ENCODE measurements around the gene NTN5. TPM values are rescaled to one million over a fixed set of nuclear protein-coding genes. Genes with fewer than 3 reads are reported as not detected.

The NTN5 gene
- total and polyA plus RNA-seq, 10 of the 15 experiments (the other 5 are each of a cell fraction or from before 2014, with no cell fraction given), result 0.07 to 0.22 TPM; not detected in 8

DNA sequence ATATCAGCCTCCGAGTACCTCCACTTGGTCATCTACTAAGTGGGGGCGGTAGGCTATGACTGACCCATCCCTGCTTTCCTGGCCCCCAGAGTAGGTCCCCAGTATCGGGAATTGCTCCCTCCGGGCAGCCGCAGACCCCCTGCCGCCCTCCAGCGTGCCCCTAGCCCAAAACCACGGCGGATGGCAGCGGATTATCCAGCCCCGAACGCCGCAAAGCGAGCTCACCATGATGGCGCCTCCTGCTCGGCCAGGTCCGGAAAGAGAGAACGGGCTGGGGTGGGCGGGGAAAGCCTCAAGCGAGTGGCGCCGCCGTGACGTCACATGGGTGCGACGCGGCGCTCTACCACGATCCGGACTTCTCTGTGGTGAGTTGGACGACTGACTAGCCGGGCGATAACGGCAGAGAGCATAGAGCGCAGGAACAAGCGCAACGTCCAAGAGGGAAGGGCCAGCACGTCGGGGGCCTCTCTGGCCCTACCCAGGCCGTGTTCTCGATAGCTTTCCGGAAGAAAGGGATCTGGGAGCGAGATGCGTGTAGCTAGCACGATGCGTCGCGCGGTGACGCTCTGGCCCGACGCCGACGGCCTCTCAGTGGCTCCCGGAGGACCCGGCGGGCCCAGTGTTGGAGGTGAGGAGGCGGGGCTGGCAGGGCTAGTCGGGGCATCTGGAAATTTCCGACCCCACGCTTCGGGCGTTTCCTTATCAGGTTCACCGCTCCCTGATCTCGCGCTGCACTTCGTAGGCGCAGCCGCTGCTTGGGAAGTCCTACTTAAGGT, 53.7 kb downstream of the NTN5 start, which contains the start of the genes RPL18 and SPHK2 (continued):
- TF ChIP-seq, protein P1, sequence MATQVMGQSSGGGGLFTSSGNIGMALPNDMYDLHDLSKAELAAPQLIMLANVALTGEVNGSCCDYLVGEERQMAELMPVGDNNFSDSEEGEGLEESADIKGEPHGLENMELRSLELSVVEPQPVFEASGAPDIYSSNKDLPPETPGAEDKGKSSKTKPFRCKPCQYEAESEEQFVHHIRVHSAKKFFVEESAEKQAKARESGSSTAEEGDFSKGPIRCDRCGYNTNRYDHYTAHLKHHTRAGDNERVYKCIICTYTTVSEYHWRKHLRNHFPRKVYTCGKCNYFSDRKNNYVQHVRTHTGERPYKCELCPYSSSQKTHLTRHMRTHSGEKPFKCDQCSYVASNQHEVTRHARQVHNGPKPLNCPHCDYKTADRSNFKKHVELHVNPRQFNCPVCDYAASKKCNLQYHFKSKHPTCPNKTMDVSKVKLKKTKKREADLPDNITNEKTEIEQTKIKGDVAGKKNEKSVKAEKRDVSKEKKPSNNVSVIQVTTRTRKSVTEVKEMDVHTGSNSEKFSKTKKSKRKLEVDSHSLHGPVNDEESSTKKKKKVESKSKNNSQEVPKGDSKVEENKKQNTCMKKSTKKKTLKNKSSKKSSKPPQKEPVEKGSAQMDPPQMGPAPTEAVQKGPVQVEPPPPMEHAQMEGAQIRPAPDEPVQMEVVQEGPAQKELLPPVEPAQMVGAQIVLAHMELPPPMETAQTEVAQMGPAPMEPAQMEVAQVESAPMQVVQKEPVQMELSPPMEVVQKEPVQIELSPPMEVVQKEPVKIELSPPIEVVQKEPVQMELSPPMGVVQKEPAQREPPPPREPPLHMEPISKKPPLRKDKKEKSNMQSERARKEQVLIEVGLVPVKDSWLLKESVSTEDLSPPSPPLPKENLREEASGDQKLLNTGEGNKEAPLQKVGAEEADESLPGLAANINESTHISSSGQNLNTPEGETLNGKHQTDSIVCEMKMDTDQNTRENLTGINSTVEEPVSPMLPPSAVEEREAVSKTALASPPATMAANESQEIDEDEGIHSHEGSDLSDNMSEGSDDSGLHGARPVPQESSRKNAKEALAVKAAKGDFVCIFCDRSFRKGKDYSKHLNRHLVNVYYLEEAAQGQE (IDR thresholded peaks at IDR 0.05; ENCODE audit: low read depth, low read length), result peak; percentile 32
- peak; percentile 74 for TF ChIP-seq BACH1 (IDR thresholded peaks at IDR 0.05; ENCODE audit: borderline replicate concordance)
- no peak; the same call in 1 of the 2 replicates for TF ChIP-seq ZNF207 (IDR thresholded peaks at IDR 0.05; ENCODE audit: borderline replicate concordance)
- no peak for TF ChIP-seq EZH2 (IDR thresholded peaks at IDR 0.05; ENCODE audit: borderline replicate concordance, control insufficient read depth, low read depth, low read length)
- TF ChIP-seq MYC (IDR thresholded peaks at IDR 0.05; ENCODE audit: insufficient read depth, insufficient read length, insufficient replicate concordance, low read length, severe bottlenecking), result peak; percentile 81
- TF ChIP-seq MEF2B (IDR thresholded peaks at IDR 0.05; ENCODE audit: partially characterized antibody, poor library complexity, severe bottlenecking), result no peak
- peak; percentile 100 for TF ChIP-seq IKZF1 (conservative IDR thresholded peaks at IDR 0.05)
- TF ChIP-seq NBN (IDR thresholded peaks at IDR 0.05), result peak; percentile 100
- TF ChIP-seq ETV6 (conservative IDR thresholded peaks at IDR 0.05 in 1 of 2, IDR thresholded peaks at IDR 0.05 in 1 of 2; ENCODE audit: borderline replicate concordance in 1 of 2, low read depth in 1 of 2), result no peak
- TF ChIP-seq HDAC2 (IDR thresholded peaks at IDR 0.05), result peak; percentile 56; the same call in 1 of the 2 replicates
- TF ChIP-seq, protein P2, sequence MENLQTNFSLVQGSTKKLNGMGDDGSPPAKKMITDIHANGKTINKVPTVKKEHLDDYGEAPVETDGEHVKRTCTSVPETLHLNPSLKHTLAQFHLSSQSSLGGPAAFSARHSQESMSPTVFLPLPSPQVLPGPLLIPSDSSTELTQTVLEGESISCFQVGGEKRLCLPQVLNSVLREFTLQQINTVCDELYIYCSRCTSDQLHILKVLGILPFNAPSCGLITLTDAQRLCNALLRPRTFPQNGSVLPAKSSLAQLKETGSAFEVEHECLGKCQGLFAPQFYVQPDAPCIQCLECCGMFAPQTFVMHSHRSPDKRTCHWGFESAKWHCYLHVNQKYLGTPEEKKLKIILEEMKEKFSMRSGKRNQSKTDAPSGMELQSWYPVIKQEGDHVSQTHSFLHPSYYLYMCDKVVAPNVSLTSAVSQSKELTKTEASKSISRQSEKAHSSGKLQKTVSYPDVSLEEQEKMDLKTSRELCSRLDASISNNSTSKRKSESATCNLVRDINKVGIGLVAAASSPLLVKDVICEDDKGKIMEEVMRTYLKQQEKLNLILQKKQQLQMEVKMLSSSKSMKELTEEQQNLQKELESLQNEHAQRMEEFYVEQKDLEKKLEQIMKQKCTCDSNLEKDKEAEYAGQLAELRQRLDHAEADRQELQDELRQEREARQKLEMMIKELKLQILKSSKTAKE (IDR thresholded peaks at IDR 0.05; ENCODE audit: low read depth, poor library complexity, severe bottlenecking), result no peak
- TF ChIP-seq MEF2A (IDR thresholded peaks at IDR 0.05; ENCODE audit: insufficient read depth, low read depth, low read length), result no peak
- TF ChIP-seq RBBP5 (conservative IDR thresholded peaks at IDR 0.05), result peak; percentile 94; the same call in 1 of the 2 replicates
- peak; percentile 100 for TF ChIP-seq CREM (IDR thresholded peaks at IDR 0.05; ENCODE audit: low read depth)
- 0 out of 2 replicates have a peak, but pooled peaks have one; percentile 34 for TF ChIP-seq RB1 (IDR thresholded peaks at IDR 0.05; ENCODE audit: borderline replicate concordance)
- TF ChIP-seq GABPA (IDR thresholded peaks at IDR 0.05; ENCODE audit: low read depth), result peak; percentile 93
- no peak for TF ChIP-seq CBX3 (IDR thresholded peaks at IDR 0.05; ENCODE audit: borderline replicate concordance, low read depth)
- TF ChIP-seq, protein P3, sequence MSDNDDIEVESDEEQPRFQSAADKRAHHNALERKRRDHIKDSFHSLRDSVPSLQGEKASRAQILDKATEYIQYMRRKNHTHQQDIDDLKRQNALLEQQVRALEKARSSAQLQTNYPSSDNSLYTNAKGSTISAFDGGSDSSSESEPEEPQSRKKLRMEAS (IDR thresholded peaks at IDR 0.05; ENCODE audit: low read depth, low read length), result peak; percentile 68; the same call in 1 of the 2 replicates
- TF ChIP-seq, protein P4, sequence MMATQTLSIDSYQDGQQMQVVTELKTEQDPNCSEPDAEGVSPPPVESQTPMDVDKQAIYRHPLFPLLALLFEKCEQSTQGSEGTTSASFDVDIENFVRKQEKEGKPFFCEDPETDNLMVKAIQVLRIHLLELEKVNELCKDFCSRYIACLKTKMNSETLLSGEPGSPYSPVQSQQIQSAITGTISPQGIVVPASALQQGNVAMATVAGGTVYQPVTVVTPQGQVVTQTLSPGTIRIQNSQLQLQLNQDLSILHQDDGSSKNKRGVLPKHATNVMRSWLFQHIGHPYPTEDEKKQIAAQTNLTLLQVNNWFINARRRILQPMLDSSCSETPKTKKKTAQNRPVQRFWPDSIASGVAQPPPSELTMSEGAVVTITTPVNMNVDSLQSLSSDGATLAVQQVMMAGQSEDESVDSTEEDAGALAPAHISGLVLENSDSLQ (IDR thresholded peaks at IDR 0.05), result peak; percentile 82

Measured in GM12878 (cell line).